Neuronal stem cell (in vitro differentiated cells): ENCODE data around the gene INSR.

Experiments used
- DNase-seq: peaks from one replicate; pipeline ENCODE4 v3.0.0-alpha.2; 2013; ENCODE audit warnings: low spot score
- H2AFZ ChIP-seq: one replicate; pipeline ENCODE4 v1.6.1; 2013; ENCODE audit warnings: mild to moderate bottlenecking, low read length, inconsistent platforms
- H2AK5ac ChIP-seq: 2 replicates; pipeline ENCODE4 v1.6.1; 2013; ENCODE audit warnings: low read depth, mild to moderate bottlenecking, inconsistent platforms, low read length, moderate library complexity, mixed read lengths
- H2BK120ac ChIP-seq: 2 replicates; pipeline ENCODE4 v1.6.1; 2013; ENCODE audit warnings: low read depth, mild to moderate bottlenecking, inconsistent platforms, low read length, moderate library complexity, mixed read lengths
- H2BK12ac ChIP-seq: one replicate; pipeline ENCODE4 v1.6.1; 2013; ENCODE audit warnings: low read length, inconsistent platforms
- H2BK15ac ChIP-seq: 2 replicates; pipeline ENCODE4 v1.6.1; 2013; ENCODE audit warnings: mild to moderate bottlenecking, low read length, inconsistent platforms, mixed read lengths
- H2BK5ac ChIP-seq: one replicate; pipeline ENCODE4 v1.6.1; 2013; ENCODE audit warnings: inconsistent platforms, mild to moderate bottlenecking, low read length, moderate library complexity
- H3K14ac ChIP-seq: one replicate; pipeline ENCODE4 v1.6.1; 2013; ENCODE audit warnings: low read length, inconsistent platforms
- H3K18ac ChIP-seq: 2 replicates; pipeline ENCODE4 v1.6.1; 2013; ENCODE audit warnings: low read length, inconsistent platforms
- H3K23ac ChIP-seq: 2 replicates; pipeline ENCODE4 v1.6.1; 2013; ENCODE audit warnings: low read depth, mild to moderate bottlenecking, mixed read lengths, low read length, inconsistent platforms; ENCODE audit not compliant: poor library complexity
- H3K27ac ChIP-seq: replicated peaks from 3 replicates; pipeline ENCODE4 v1.5.1; 2013; ENCODE audit warnings: low read length, inconsistent platforms
- H3K27me3 ChIP-seq, 3 experiments: 2 replicates each; pipeline ENCODE4 v1.6.1; 2013; ENCODE audit warnings: low read length in 3 of 3, mild to moderate bottlenecking in 2 of 3, inconsistent platforms in 1 of 3, low read depth in 1 of 3, mixed read lengths in 1 of 3, moderate library complexity in 1 of 3; ENCODE audit not compliant: control insufficient read depth in 3 of 3, insufficient read depth in 3 of 3
- H3K36me3 ChIP-seq, 2 donors: replicated peaks in 1 of 2; 2 replicates each; pipeline ENCODE4 v1.6.1; 2013; ENCODE audit warnings: low read length in 2 of 2; ENCODE audit not compliant: control insufficient read depth in 2 of 2, insufficient read depth in 2 of 2
- H3K4ac ChIP-seq: 2 replicates; pipeline ENCODE4 v1.6.1; 2013; ENCODE audit warnings: inconsistent platforms, mild to moderate bottlenecking, low read length, moderate library complexity
- H3K4me1 ChIP-seq, 2 donors: 1 replicate in 1 of 2; 2 replicates in 1 of 2; pipeline ENCODE4 v1.6.1; 2013; ENCODE audit warnings: low read length in 2 of 2, low read depth in 1 of 2; ENCODE audit not compliant: control insufficient read depth in 2 of 2, insufficient read depth in 1 of 2
- H3K4me2 ChIP-seq: one replicate; pipeline ENCODE4 v1.6.1; 2013; ENCODE audit warnings: mild to moderate bottlenecking, low read length, inconsistent platforms; ENCODE audit not compliant: insufficient read depth, poor library complexity, severe bottlenecking
- H3K4me3 ChIP-seq, 2 donors: 2 replicates each; pipeline ENCODE4 v1.5.1; 2013; ENCODE audit warnings: low read length in 2 of 2, mild to moderate bottlenecking in 2 of 2, inconsistent platforms in 1 of 2, moderate library complexity in 1 of 2
- H3K79me1 ChIP-seq: one replicate; pipeline ENCODE4 v1.6.1; 2013; ENCODE audit warnings: low read depth, mild to moderate bottlenecking, inconsistent platforms, low read length, moderate library complexity
- H3K9ac ChIP-seq: one replicate; pipeline ENCODE4 v1.6.1; 2013; ENCODE audit warnings: mild to moderate bottlenecking, low read depth, low read length, inconsistent platforms; ENCODE audit not compliant: poor library complexity
- H3K9me3 ChIP-seq, 2 donors: replicated peaks in 1 of 2; 2 replicates each; pipeline versions ENCODE3 to v1.6.1; 2013; ENCODE audit warnings: low read length in 2 of 2, mild to moderate bottlenecking in 2 of 2, inconsistent platforms in 1 of 2, low read depth in 1 of 2, mixed read lengths in 1 of 2, moderate library complexity in 1 of 2; ENCODE audit not compliant: control insufficient read depth in 2 of 2, insufficient read depth in 1 of 2
- H4K8ac ChIP-seq: one replicate; pipeline ENCODE4 v1.6.1; 2013; ENCODE audit warnings: low read depth, mild to moderate bottlenecking, inconsistent platforms, low read length, moderate library complexity
- H4K91ac ChIP-seq: one replicate; pipeline ENCODE4 v1.6.1; 2013; ENCODE audit warnings: low read length, low read depth, mild to moderate bottlenecking, inconsistent platforms; ENCODE audit not compliant: poor library complexity
- WGBS, 2 donors: extraction: QIAGEN DNeasy Blood & Tissue Kit; methylation state at CpG; one replicate each; pipeline ENCODE4 v1.1.7; 2013; ENCODE audit warnings: missing lambda C conversion rate in 2 of 2, mixed read lengths in 1 of 2; ENCODE audit not compliant: insufficient read length in 2 of 2, insufficient replicate concordance in 1 of 2; ENCODE audit errors: extremely low coverage in 2 of 2; 5-methylcytosine and 5-hydroxymethylcytosine counted together

INSR gene

GRCh38 chr19:7223429-7223828, 70.8 kb downstream of the INSR start:
- Histone ChIP-seq H2BK120ac (no peak overlapping the region), H3K14ac (no peak overlapping the region), H3K4me2 (no peak overlapping the region), H3K23ac (no peak overlapping the region), H3K4me3 (no peak overlapping the region), H4K8ac (no peak overlapping the region), H3K18ac (no peak overlapping the region), H2AK5ac (no peak overlapping the region), H2BK15ac (no peak overlapping the region), H4K91ac (no peak overlapping the region), H3K36me3 (no peaks in the 10 kb centered on the region), H3K79me1 (peaks cover 2% of the 10 kb centered on the region), H3K9ac (no peak overlapping the region), H3K4me1 (peaks cover 0 to 3% of the 10 kb centered on the region in 2 donors), H2BK5ac (no peak overlapping the region), H3K4ac (no peak overlapping the region), H2AFZ (no peak overlapping the region), H3K27ac (no peak overlapping the region), H3K9me3 (no peaks in the 10 kb centered on the region), H3K27me3 (no peaks in the 10 kb centered on the region), H2BK12ac (no peak overlapping the region)
- no peak for DNase-seq
- WGBS, 2 donors, result no CpG with 5 or more reads among the region's 1 CpG

DNA sequence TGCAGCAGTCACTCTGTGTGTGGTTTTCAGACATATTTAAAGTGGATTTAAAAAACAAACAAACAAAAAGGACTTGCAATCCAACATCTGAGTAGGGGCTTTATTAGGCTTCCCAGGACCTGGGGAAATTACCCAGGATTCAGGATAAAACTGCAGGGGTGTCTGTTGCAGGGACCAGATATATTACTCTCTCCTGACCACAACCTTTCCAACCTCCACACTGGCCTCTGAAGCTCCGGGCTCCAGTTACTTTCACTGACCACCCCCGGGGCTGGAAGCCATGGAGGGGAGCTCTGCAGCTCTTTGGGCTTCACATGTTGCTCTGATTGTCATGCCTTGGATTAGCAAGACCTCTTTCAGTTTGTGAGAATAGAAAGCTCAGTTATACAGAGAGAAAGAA, 75.2 kb downstream of the INSR start:
- H3K36me3 ChIP-seq, result no peaks in the 10 kb centered on the region
- no peak overlapping the region for H3K18ac ChIP-seq
- H3K14ac ChIP-seq, result no peak overlapping the region
- H3K4ac ChIP-seq, result no peak overlapping the region
- H3K9ac ChIP-seq, result no peak overlapping the region
- no peak overlapping the region for H3K23ac ChIP-seq
- H3K79me1 ChIP-seq, result no peaks in the 10 kb centered on the region
- no CpG with 5 or more reads among the region's 2 CpGs for WGBS, 2 donors
- no peak overlapping the region for H2AK5ac ChIP-seq
- H3K27ac ChIP-seq, result no peak overlapping the region
- no peaks in the 10 kb centered on the region for H3K27me3 ChIP-seq
- no peak overlapping the region for H4K91ac ChIP-seq
- no peaks in the 10 kb centered on the region for H3K4me1 ChIP-seq
- no peak for DNase-seq
- H3K4me2 ChIP-seq, result no peak overlapping the region
- no peaks in the 10 kb centered on the region for H3K9me3 ChIP-seq
- no peak overlapping the region for H2BK120ac ChIP-seq
- no peak overlapping the region for H3K4me3 ChIP-seq
- H2AFZ ChIP-seq, result no peak overlapping the region
- H2BK15ac ChIP-seq, result no peak overlapping the region
- H2BK12ac ChIP-seq, result no peak overlapping the region
- H4K8ac ChIP-seq, result no peak overlapping the region
- no peak overlapping the region for H2BK5ac ChIP-seq

DNA sequence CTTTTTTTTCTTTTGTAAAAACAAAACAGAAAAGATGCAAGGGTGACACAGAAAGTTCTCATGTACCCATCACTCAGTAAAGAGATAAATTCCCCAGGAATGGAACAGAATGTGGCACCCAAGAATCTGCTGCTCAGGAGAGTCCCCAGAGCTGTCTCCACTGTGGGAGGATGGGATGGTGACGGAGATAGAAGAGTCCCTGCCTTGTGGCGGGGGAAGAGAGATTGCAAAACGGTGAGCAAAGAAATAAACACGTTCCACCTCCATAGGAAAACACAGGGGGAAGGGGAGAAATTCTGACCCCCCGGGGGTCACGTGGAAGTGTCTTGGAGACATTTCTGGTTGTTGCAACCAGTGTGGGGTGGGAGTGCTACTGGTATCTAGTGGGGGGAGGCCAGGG, 76.4 kb downstream of the INSR start:
- H3K9ac ChIP-seq, result no peak overlapping the region
- no peak overlapping the region for H3K18ac ChIP-seq
- no peak overlapping the region for H4K91ac ChIP-seq
- H2BK5ac ChIP-seq, result no peak overlapping the region
- no CpG with 5 or more reads among the region's 6 CpGs for WGBS, 2 donors
- H3K27ac ChIP-seq, result no peak overlapping the region
- H3K23ac ChIP-seq, result no peak overlapping the region
- H4K8ac ChIP-seq, result no peak overlapping the region
- no peak overlapping the region for H2AFZ ChIP-seq
- no peak for DNase-seq
- no peak overlapping the region for H3K4ac ChIP-seq
- H3K4me1 ChIP-seq, result peaks cover 0 to 3% of the 10 kb centered on the region in 2 donors
- no peak overlapping the region for H3K14ac ChIP-seq
- H3K4me3 ChIP-seq, result no peak overlapping the region
- H2AK5ac ChIP-seq, result no peak overlapping the region
- H3K36me3 ChIP-seq, result no peaks in the 10 kb centered on the region
- no peak overlapping the region for H2BK12ac ChIP-seq
- H2BK120ac ChIP-seq, result no peak overlapping the region
- H3K4me2 ChIP-seq, result no peak overlapping the region
- H3K79me1 ChIP-seq, result no peaks in the 10 kb centered on the region
- no peak overlapping the region for H2BK15ac ChIP-seq
- no peaks in the 10 kb centered on the region for H3K9me3 ChIP-seq
- H3K27me3 ChIP-seq, result no peaks in the 10 kb centered on the region

DNA sequence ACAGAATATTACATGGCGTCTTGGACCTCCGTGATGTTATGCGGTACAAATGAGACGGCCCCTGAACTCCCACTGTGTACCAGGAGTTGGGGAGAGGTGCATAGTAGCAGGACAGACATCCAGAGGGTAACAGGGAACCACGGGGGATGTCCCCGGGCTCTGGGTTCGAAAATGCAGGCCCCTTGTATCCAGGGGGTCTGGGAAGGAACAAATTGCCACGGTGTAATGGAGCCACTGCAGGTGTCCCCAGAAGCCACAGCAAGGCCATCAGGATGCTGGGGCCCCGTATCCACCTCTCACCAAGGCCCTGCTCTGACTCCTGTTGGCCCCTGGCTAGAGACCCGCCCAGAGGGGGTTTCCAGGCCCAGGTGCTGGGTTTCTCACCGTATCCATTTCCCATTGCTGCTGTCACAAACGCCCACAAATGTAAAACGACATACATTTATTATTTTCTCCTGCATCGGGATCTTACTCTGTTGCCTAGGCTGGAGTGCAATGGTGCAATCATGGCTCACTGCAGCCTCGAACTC, 77.8 kb downstream of the INSR start:
- Histone ChIP-seq H3K4me1 (peaks cover 3 to 4% of the 10 kb centered on the region in 2 donors), H3K4ac (no peak overlapping the region), H4K8ac (no peak overlapping the region), H3K14ac (no peak overlapping the region), H2AK5ac (no peak overlapping the region), H3K36me3 (no peaks in the 10 kb centered on the region), H3K9me3 (no peaks in the 10 kb centered on the region), H3K9ac (no peak overlapping the region), H3K23ac (no peak overlapping the region), H3K79me1 (no peaks in the 10 kb centered on the region), H2BK12ac (no peak overlapping the region), H3K18ac (no peak overlapping the region), H2BK120ac (no peak overlapping the region), H3K27me3 (no peaks in the 10 kb centered on the region), H3K27ac (no peak overlapping the region), H2AFZ (no peak overlapping the region), H2BK15ac (no peak overlapping the region), H2BK5ac (no peak overlapping the region), H4K91ac (no peak overlapping the region), H3K4me2 (no peak overlapping the region), H3K4me3 (no peak overlapping the region)
- DNase-seq, result no peak
- no CpG with 5 or more reads among the region's 15 CpGs for WGBS, 2 donors
